Measurements from ENCODE around the gene LIMCH1. TPM values are rescaled to one million over a fixed set of nuclear protein-coding genes. Genes with fewer than 3 reads are reported as not detected.

Gene LIMCH1
- total RNA-seq, 1 experiment from 2014 or later: 24.5 TPM

GRCh38 chr4:41561244-41561643 lies 23.3 kb downstream of the LIMCH1 start:
- no peak for DNase-seq (ENCODE audit: low spot score)

- DNase-seq (ENCODE audit: low spot score): no peak
Observed at GRCh38 chr4:41567186-41567585, 29.2 kb downstream of the LIMCH1 start.

DNA sequence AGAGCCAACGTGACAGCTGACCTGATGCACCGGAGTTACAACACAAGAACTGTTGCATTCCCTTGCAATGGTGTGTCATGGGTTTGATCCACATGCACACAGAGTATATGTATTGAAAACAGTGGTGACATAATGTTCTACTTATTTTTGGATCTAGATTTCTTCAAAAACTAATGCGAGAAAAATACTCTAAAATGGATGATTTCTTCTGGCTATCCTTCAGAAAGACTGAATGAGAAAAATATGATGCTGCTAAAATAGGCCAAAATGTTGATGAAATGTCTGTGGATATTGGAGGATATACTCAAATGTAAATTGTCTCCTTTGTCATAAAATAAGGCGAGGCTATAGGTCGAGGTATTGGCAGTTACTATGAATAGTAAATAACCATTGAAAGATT lies 30.4 kb downstream of the LIMCH1 start:
- no peak for DNase-seq (ENCODE audit: low spot score)

DNA sequence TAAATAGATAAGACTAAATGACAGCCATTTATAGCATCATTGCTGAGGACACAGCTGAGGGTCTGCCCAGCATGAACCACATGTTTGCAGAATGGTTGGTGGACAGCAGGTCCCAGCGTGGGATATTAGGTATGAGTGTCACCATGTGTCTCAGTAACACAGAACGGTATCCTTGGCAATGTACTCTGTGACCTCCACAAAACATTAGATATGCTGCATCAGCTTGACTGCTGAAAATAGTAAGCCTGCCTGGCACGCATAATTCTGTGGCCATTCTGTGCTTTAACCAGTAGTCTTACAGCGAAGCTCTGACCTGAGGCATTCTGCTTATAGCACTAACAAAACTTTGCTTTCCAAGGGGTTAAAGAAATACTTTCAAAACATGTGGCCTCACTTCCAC lies 32.0 kb downstream of the LIMCH1 start:
- DNase-seq (ENCODE audit: low spot score): no peak

- DNase-seq (ENCODE audit: low spot score): no peak
Observed at GRCh38 chr4:41571422-41571821, 33.5 kb downstream of the LIMCH1 start.

DNA sequence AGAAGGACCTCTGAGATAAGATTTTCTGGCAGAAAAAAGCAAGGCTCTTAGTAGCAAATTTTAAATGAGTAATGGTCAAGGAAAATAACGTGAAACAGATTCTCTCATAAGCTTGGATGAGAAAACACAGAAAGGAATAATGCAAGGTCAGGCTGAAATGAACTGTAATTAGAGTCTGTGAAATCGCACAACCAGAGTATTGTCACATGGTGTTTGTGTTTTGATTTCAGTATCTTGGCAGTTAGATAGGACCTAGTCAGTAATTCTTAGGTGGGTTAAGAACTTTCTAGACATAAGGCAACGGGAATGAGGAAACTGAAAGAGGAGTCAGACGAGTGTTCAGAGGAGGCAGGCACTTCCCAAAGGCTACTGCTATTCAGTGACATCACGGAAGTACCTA lies 34.6 kb downstream of the LIMCH1 start:
- DNase-seq (ENCODE audit: low spot score): no peak

DNA sequence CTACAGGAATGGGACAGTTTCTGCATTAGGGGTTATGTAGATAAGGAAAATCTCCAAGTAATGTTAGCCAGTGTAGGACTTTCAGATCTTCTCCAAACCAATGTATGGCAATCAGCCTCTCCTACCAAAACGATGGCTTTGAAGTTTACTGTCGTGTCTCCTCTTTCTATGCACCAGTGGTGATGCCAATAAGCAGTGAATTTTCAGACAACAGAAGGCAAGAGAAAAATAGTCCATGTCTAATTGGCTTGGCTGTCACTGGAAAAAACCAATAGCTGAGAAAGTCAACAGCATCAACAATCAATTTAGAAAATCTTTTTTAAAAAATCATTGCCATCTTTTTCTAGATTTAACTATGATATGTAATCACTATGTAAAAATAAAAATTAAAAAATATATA lies 35.0 kb downstream of the LIMCH1 start:
- DNase-seq (ENCODE audit: low spot score): no peak

DNA sequence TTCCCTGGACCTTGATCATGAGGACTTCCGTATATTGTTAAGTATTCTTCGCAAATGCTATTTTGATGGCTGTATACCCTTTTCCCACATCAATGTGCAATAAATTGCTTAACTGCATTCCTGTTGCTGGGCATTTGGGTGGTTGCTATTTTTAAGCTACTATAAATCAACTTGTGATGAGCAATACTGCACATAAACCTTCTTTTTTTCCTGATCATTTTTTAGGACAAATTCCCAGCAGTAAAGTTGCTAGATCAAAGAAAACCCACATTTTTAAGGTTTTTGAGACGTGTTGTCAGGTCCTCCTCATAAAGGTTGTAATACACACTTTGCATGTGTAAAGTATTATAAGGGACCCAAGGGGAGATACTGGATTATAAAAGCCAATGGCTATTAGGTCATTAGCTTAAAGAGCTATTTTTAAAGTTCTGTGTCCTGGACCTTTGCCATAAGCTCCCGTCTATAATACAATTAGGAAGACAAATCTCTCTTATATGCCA lies 35.6 kb downstream of the LIMCH1 start:
- no peak for DNase-seq (ENCODE audit: low spot score)

GRCh38 chr4:41575207-41575606 lies 37.2 kb downstream of the LIMCH1 start:
- no peak for DNase-seq (ENCODE audit: low spot score)

DNA sequence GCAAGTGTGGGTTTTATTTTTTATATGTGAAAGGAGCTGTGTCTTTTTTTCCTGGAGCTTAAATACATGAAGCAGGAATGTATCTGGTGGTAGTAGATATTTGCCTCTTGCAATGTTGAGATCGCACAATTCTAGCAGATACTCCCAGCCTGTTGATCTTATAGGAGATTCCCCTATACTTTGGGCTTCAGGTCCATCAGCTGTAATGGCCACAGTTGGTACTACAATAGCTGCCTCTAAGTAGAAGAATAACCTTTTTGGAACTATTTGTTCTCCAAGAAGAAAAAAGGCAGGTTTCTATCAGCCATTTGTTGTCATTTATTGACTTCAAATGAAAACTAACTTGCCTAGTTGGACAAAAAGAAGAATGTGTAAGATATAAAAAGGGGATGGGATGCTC lies 37.7 kb downstream of the LIMCH1 start:
- DNase-seq (ENCODE audit: low spot score): no peak

DNA sequence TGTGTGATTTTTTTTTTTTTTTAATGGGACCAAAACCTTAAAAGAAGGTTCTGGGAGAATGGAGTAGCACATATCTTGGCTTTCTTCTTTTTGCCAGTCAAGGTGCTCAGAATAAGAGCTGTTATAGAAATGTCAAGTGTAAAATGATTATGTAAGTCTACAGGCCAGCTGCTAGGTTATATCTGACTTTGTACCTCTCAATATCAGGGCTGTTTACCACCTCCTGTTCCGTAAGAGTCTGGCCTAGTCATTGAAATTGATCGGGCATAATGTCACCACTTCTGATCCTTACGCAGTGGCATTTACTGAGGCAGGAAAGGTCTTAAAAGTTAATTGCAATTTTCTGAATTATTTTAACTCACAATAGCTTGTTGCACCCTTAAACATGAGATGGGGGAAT lies 41.1 kb downstream of the LIMCH1 start:
- DNase-seq (ENCODE audit: low spot score): no peak

DNA sequence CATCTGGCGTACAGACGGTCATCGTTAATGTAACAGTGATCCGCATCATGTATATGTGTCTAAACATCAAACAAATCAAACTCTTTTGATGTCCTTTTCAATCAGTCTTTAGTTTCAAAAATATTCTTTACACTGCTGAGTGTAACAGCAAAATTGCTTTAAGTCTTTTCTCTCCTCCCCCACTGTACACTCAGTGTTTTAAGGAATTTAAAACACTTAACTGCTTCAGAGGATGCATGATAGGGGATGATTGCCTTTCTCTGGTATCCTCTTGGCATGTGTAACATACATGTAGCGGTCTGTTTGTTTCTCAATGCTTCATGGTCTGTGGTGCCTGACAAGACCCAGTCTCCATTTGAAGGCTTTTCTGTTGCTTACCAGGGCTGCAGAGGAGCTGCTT lies 41.6 kb downstream of the LIMCH1 start:
- no peak for DNase-seq (ENCODE audit: low spot score)

DNA sequence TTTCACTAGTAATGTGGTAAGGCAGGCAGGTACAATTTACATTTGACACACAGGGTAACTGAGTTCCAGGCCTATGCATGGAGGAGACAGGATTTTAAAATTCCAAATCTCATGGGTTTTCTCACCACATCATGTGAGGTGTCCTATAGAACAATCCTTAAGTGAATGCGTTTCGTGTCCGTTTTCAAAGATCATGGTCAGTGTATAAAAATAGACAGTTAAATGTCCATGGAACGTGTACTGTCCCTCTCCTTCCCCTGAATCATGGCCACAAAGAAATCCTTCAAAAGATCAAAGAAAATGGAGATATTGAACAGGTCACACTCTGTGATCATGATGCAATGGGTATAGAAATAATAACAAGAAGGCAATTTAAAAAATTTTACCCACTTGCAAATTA lies 42.0 kb downstream of the LIMCH1 start:
- DNase-seq (ENCODE audit: low spot score): no peak

GRCh38 chr4:41586675-41587225 lies 48.8 kb downstream of the LIMCH1 start:
- DNase-seq (ENCODE audit: low spot score): no peak

DNA sequence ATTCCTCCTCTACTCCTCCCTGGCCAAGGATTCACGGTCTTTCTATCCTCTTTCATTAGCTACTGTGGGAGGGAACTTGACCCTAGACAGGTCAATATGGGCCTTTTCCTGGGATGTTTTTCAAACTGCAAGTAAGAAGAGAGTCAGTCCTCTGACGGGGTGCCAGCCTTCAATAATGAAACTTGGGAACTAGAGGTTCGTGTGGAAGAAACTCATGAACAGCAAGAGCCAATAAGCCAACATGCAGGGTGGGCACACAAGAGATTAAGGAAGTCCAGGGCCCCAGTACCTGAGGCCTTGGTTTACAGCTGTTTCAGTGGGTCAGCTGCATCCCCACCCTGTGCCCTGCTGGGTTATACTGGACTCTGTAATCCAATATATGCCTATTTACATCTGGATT lies 49.3 kb downstream of the LIMCH1 start:
- no peak for DNase-seq (ENCODE audit: low spot score)

DNA sequence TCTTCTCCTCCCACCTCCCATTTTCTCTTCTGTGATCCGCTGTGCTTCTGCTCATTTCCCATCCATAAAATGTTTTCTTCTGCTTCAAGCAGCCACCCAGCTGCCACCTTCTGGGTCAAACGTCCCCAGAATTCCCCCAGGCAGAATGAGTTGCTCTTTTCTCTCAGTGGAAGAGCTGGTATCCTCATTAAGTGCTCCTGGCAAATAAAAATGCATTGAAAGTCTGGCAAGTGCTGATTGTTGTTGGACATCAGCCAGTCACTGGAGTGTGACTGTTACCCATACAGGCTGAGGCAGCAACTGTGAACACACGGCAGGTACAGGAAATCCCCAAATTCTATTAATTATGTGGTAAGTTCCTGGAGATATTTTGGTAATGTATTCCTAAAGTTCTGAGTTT lies 52.6 kb downstream of the LIMCH1 start:
- peak; percentile 38 for DNase-seq (ENCODE audit: low spot score)

- no peak for DNase-seq (ENCODE audit: low spot score)
Observed at GRCh38 chr4:41594432-41594831, 56.5 kb downstream of the LIMCH1 start.

- no peak for DNase-seq (ENCODE audit: low spot score)
Observed at GRCh38 chr4:41597494-41597893, 59.5 kb downstream of the LIMCH1 start.

GRCh38 chr4:41598580-41598979 lies 60.6 kb downstream of the LIMCH1 start:
- DNase-seq (ENCODE audit: low spot score): no peak

GRCh38 chr4:41599192-41599786 lies 61.3 kb downstream of the LIMCH1 start:
- DNase-seq (ENCODE audit: low spot score): no peak

DNA sequence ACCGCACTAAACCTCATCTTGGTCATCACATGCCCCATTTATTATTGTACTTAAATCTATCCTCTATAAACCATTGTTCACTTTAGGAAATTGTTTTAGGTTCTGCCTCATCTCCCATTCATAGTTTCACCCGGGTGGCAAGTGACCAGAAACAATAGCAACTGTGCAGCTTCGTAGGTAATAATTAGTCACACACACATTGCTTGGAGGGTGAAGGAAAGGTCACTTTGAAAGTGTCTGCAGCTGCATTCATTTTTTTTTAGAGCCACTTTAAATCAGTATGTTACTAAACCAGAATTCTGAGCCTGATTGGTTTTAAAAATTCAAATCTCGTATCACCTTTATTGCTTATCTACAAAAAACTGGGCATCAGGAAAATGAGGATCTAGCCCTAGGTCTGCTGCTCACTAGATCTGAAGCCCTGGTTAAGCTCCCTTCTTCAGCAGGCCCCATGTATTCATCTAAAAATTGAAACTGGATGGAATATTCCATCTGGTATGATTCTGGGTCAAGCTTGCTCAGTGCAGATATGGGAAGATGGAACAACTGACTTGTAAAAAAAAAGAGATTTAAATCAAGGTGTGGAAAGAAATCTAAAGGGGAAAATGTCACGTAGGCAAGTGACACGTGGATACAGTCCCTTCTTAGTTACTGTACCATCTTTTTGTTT lies 62.4 kb downstream of the LIMCH1 start:
- DNase-seq (ENCODE audit: low spot score): no peak

DNA sequence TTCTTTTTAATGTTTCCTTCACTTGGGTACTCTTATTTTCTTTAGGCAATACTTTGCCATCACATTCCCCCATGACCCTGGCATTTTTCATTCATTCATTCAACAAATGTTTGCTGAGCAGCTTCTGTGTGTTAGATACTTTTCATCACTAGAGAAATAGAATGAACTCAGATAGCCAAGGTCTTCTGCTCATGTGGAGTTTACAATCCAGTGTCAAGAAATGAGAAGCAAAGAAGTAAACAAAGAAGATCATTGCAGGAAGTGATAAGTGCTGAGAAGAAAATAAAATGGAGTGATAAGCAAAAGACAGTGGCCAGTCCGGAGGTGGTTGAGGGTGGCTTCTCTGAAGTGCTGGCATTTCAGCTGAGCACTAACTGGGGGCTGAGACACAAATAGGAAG lies 63.1 kb downstream of the LIMCH1 start:
- no peak for DNase-seq (ENCODE audit: low spot score)

DNA sequence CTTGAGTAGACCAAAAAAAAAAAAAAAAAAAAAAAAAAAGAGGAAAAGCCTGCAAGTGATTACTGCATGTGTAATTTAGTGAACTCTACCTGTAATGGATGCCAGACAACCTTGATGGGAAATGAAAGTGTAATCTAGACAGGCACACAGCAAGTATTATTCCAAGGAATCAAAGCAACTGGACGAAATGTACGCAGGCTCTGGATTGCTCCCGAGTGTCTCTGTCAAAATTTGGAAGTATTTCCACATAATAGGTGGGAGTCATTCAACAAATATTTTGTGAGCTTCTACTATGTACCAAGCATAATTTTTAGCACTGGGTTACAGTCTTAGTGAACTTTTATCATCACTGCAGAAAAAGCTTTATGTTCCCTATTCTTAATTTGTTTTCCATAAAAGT lies 64.2 kb downstream of the LIMCH1 start:
- no peak for DNase-seq (ENCODE audit: low spot score)

Measured in H4 (cell line).